Tibial nerve (tissue), 3 donors: ENCODE results near the gene LRRC74A.

Experiments
- POLR2A ChIP-seq, 2 donors: fragments of 450-650 bp; IDR thresholded peaks; one replicate each; pipeline ENCODE4 v1.6.1; 2017; ENCODE audit warnings: antibody characterized with exemption in 2 of 2, mild to moderate bottlenecking in 2 of 2, moderate library complexity in 2 of 2
- TF ChIP-seq, protein P1 (sequence below), 5 experiments: fragments of 200-600 bp in 3 of 5; fragments of 450-650 bp in 2 of 5; sonication (generic) in 3 of 5; IDR thresholded peaks; one replicate each; pipeline ENCODE4 v1.5.1; 2016 to 2019; ENCODE audit warnings: antibody characterized with exemption in 5 of 5, mild to moderate bottlenecking in 3 of 5, moderate library complexity in 2 of 5

DNA sequence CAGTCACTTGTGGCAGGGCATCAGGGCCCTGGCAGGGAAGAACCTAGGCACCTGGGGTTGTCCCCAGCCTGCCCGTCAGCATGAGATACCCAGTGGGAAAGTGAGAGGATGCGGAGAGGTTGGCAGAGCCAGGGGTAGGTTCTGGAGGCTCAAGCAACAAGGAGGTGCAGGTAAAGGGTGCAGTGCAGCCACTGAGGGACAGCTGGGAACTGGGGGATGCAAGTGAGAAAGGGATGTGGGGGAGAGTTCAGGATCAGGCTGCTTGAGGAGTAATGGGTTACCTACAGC, 46.2 kb upstream of the LRRC74A start:
- TF ChIP-seq, protein P1, sequence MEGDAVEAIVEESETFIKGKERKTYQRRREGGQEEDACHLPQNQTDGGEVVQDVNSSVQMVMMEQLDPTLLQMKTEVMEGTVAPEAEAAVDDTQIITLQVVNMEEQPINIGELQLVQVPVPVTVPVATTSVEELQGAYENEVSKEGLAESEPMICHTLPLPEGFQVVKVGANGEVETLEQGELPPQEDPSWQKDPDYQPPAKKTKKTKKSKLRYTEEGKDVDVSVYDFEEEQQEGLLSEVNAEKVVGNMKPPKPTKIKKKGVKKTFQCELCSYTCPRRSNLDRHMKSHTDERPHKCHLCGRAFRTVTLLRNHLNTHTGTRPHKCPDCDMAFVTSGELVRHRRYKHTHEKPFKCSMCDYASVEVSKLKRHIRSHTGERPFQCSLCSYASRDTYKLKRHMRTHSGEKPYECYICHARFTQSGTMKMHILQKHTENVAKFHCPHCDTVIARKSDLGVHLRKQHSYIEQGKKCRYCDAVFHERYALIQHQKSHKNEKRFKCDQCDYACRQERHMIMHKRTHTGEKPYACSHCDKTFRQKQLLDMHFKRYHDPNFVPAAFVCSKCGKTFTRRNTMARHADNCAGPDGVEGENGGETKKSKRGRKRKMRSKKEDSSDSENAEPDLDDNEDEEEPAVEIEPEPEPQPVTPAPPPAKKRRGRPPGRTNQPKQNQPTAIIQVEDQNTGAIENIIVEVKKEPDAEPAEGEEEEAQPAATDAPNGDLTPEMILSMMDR (IDR thresholded peaks at IDR 0.05), result no peak
- no peak for TF ChIP-seq POLR2A (IDR thresholded peaks at IDR 0.05)
